GM08714 (cell line): ENCODE data around the gene UNC80.
"Not testable (repeated sequence)": the region's sequence is repeated elsewhere in the genome, so short reads cannot be mapped to it uniquely, and the experiment has no call there.

Source experiments
- H3K4me3 ChIP-seq: fragments of 200-500 bp; sonication (Bioruptor generic); 2 replicates; pipeline ENCODE4 v1.5.1; 2014; ENCODE audit warnings: mild to moderate bottlenecking, low read length, inconsistent platforms
- ZNF274 ChIP-seq: IDR thresholded peaks from 2 replicates; pipeline ENCODE4 v1.6.1; 2012; ENCODE audit warnings: mild to moderate bottlenecking, low read depth, low read length

Gene UNC80

GRCh38 chr2:209772290-209772685 is 656 bp downstream of the UNC80 start:
- no peak overlapping the region for H3K4me3 ChIP-seq

GRCh38 chr2:209773377-209773776 is 1.7 kb downstream of the UNC80 start:
- TF ChIP-seq ZNF274: no peak
- H3K4me3 ChIP-seq: no peak overlapping the region

More at GRCh38 chr2:209772290-209772685, 656 bp downstream of the UNC80 start:
- no peak for TF ChIP-seq ZNF274

GRCh38 chr2:209787416-209787815 is 15.8 kb downstream of the UNC80 start:
- H3K4me3 ChIP-seq: no peak overlapping the region
- no peak for TF ChIP-seq ZNF274

- no peak overlapping the region for H3K4me3 ChIP-seq
- TF ChIP-seq ZNF274: no peak
Measured at GRCh38 chr2:209788925-209789324, 17.3 kb downstream of the UNC80 start.

GRCh38 chr2:209790066-209790728 is 18.6 kb downstream of the UNC80 start:
- no peak overlapping the region for H3K4me3 ChIP-seq
- TF ChIP-seq ZNF274: no peak

- H3K4me3 ChIP-seq: no peak overlapping the region
- TF ChIP-seq ZNF274: no peak
Measured at GRCh38 chr2:209791151-209791550, 19.5 kb downstream of the UNC80 start.

- not testable (repeated sequence) for H3K4me3 ChIP-seq
Measured at GRCh38 chr2:209795425-209795824, 23.8 kb downstream of the UNC80 start.

GRCh38 chr2:209805351-209805750 is 33.7 kb downstream of the UNC80 start:
- no peak for TF ChIP-seq ZNF274
- H3K4me3 ChIP-seq: no peak overlapping the region

- H3K4me3 ChIP-seq: no peak overlapping the region
- TF ChIP-seq ZNF274: no peak
Measured at GRCh38 chr2:209806318-209806717, 34.7 kb downstream of the UNC80 start.

GRCh38 chr2:209808521-209808920 is 36.9 kb downstream of the UNC80 start:
- no peak for TF ChIP-seq ZNF274
- H3K4me3 ChIP-seq: no peak overlapping the region

- TF ChIP-seq ZNF274: no peak
- H3K4me3 ChIP-seq: no peak overlapping the region
Measured at GRCh38 chr2:209809256-209809655, 37.6 kb downstream of the UNC80 start.

GRCh38 chr2:209817844-209818271 is 46.2 kb downstream of the UNC80 start:
- H3K4me3 ChIP-seq: no peak overlapping the region
- no peak for TF ChIP-seq ZNF274

- TF ChIP-seq ZNF274: no peak
- H3K4me3 ChIP-seq: no peak overlapping the region
Measured at GRCh38 chr2:209818939-209819338, 47.3 kb downstream of the UNC80 start.

- H3K4me3 ChIP-seq: no peak overlapping the region
- TF ChIP-seq ZNF274: no peak
Measured at GRCh38 chr2:209821806-209822205, 50.2 kb downstream of the UNC80 start.

- TF ChIP-seq ZNF274: no peak
- no peak overlapping the region for H3K4me3 ChIP-seq
Measured at GRCh38 chr2:209823484-209823883, 51.9 kb downstream of the UNC80 start.

- no peak for TF ChIP-seq ZNF274
- H3K4me3 ChIP-seq: no peak overlapping the region
Measured at GRCh38 chr2:209824391-209824790, 52.8 kb downstream of the UNC80 start.
